ENCODE measurements around the gene CPA3.

Gene CPA3

GRCh38 chr3:148879256-148879655 lies 14.2 kb downstream of the CPA3 start:
- Histone ChIP-seq H3K4me1 (ENCODE audit: control insufficient read depth in 1 of 2, insufficient read depth in 2 of 2, low read length in 2 of 2) (no peaks in the 10 kb centered on the region), H2BK12ac (ENCODE audit: low read length) (no peak overlapping the region), H3K4me2 (ENCODE audit: low read length) (no peak overlapping the region), H3K9ac (ENCODE audit: low read length) (no peak overlapping the region), H3K27ac (ENCODE audit: low read depth, low read length) (no peak overlapping the region), H4K8ac (ENCODE audit: low read depth, low read length) (no peak overlapping the region), H2AK5ac (ENCODE audit: low read length) (no peak overlapping the region), H3K79me1 (ENCODE audit: low read length) (no peaks in the 10 kb centered on the region), H3K9me3 (ENCODE audit: insufficient read depth, low read depth, low read length) (no peaks in the 10 kb centered on the region), H3K36me3 (ENCODE audit: control insufficient read depth in 1 of 2, insufficient read depth in 2 of 2, low read length in 2 of 2) (no peaks in the 10 kb centered on the region), H2AFZ (ENCODE audit: insufficient read depth, low read length, poor library complexity) (no peak overlapping the region), H3K4me3 (ENCODE audit: low read depth, low read length) (no peak overlapping the region), H3K23ac (ENCODE audit: low read length) (no peak overlapping the region), H3K18ac (ENCODE audit: low read length) (no peak overlapping the region), H2BK120ac (ENCODE audit: insufficient read depth, low read length, poor library complexity) (no peak overlapping the region), H2BK5ac (ENCODE audit: low read depth, low read length, poor library complexity) (no peak overlapping the region), H4K12ac (ENCODE audit: low read depth, low read length) (no peak overlapping the region), H3K79me2 (ENCODE audit: control insufficient read depth, insufficient read depth, low read length, poor library complexity) (no peaks in the 10 kb centered on the region), H3K14ac (ENCODE audit: low read length) (no peak overlapping the region), H3K4ac (ENCODE audit: low read depth, low read length) (no peak overlapping the region), H4K91ac (ENCODE audit: low read depth, low read length) (no peak overlapping the region), H3K27me3 (ENCODE audit: insufficient read depth, low read length) (no peaks in the 10 kb centered on the region)
- no peak for DNase-seq

- no peak overlapping the region for H3K4ac ChIP-seq (ENCODE audit: low read depth, low read length)
- no peak overlapping the region for H2BK120ac ChIP-seq (ENCODE audit: insufficient read depth, low read length, poor library complexity)
- no peak overlapping the region for H2AK5ac ChIP-seq (ENCODE audit: low read length)
- no peak overlapping the region for H3K27ac ChIP-seq (ENCODE audit: low read depth, low read length)
- no peak overlapping the region for H2AFZ ChIP-seq (ENCODE audit: insufficient read depth, low read length, poor library complexity)
- no peaks in the 10 kb centered on the region for H3K36me3 ChIP-seq (ENCODE audit: control insufficient read depth in 1 of 2, insufficient read depth in 2 of 2, low read length in 2 of 2)
- H3K4me1 ChIP-seq (ENCODE audit: control insufficient read depth in 1 of 2, insufficient read depth in 2 of 2, low read length in 2 of 2) = no peaks in the 10 kb centered on the region
- no peak overlapping the region for H3K4me2 ChIP-seq (ENCODE audit: low read length)
- H3K27me3 ChIP-seq (ENCODE audit: insufficient read depth, low read length) = no peaks in the 10 kb centered on the region
- H3K9ac ChIP-seq (ENCODE audit: low read length) = no peak overlapping the region
- no peaks in the 10 kb centered on the region for H3K79me1 ChIP-seq (ENCODE audit: low read length)
- no peak overlapping the region for H3K23ac ChIP-seq (ENCODE audit: low read length)
- no peak overlapping the region for H4K12ac ChIP-seq (ENCODE audit: low read depth, low read length)
- no peak overlapping the region for H3K14ac ChIP-seq (ENCODE audit: low read length)
- no peak overlapping the region for H4K8ac ChIP-seq (ENCODE audit: low read depth, low read length)
- H3K4me3 ChIP-seq (ENCODE audit: low read depth, low read length) = no peak overlapping the region
- H2BK5ac ChIP-seq (ENCODE audit: low read depth, low read length, poor library complexity) = no peak overlapping the region
- no peaks in the 10 kb centered on the region for H3K79me2 ChIP-seq (ENCODE audit: control insufficient read depth, insufficient read depth, low read length, poor library complexity)
- no peak overlapping the region for H2BK12ac ChIP-seq (ENCODE audit: low read length)
- no peak for DNase-seq
- no peak overlapping the region for H4K91ac ChIP-seq (ENCODE audit: low read depth, low read length)
- no peaks in the 10 kb centered on the region for H3K9me3 ChIP-seq (ENCODE audit: insufficient read depth, low read depth, low read length)
- no peak overlapping the region for H3K18ac ChIP-seq (ENCODE audit: low read length)
Observed at GRCh38 chr3:148880681-148881080, 15.6 kb downstream of the CPA3 start.

GRCh38 chr3:148881286-148881685 lies 16.2 kb downstream of the CPA3 start:
- H3K4me2 ChIP-seq (ENCODE audit: low read length) = no peak overlapping the region
- H3K14ac ChIP-seq (ENCODE audit: low read length) = no peak overlapping the region
- H2BK5ac ChIP-seq (ENCODE audit: low read depth, low read length, poor library complexity) = no peak overlapping the region
- no peaks in the 10 kb centered on the region for H3K27me3 ChIP-seq (ENCODE audit: insufficient read depth, low read length)
- no peak overlapping the region for H4K91ac ChIP-seq (ENCODE audit: low read depth, low read length)
- H2BK120ac ChIP-seq (ENCODE audit: insufficient read depth, low read length, poor library complexity) = no peak overlapping the region
- no peak overlapping the region for H3K27ac ChIP-seq (ENCODE audit: low read depth, low read length)
- no peak overlapping the region for H3K4ac ChIP-seq (ENCODE audit: low read depth, low read length)
- DNase-seq = no peak
- no peaks in the 10 kb centered on the region for H3K9me3 ChIP-seq (ENCODE audit: insufficient read depth, low read depth, low read length)
- H3K4me3 ChIP-seq (ENCODE audit: low read depth, low read length) = no peak overlapping the region
- no peak overlapping the region for H2AFZ ChIP-seq (ENCODE audit: insufficient read depth, low read length, poor library complexity)
- whole genome bisulfite sequencing (ENCODE audit: extremely low coverage, insufficient coverage, insufficient read length) = no CpG with 5 or more reads among the region's 2 CpGs
- no peak overlapping the region for H3K18ac ChIP-seq (ENCODE audit: low read length)
- no peak overlapping the region for H2BK12ac ChIP-seq (ENCODE audit: low read length)
- H3K79me1 ChIP-seq (ENCODE audit: low read length) = no peaks in the 10 kb centered on the region
- H3K9ac ChIP-seq (ENCODE audit: low read length) = no peak overlapping the region
- H2AK5ac ChIP-seq (ENCODE audit: low read length) = no peak overlapping the region
- H3K23ac ChIP-seq (ENCODE audit: low read length) = no peak overlapping the region
- no peak overlapping the region for H4K8ac ChIP-seq (ENCODE audit: low read depth, low read length)
- no peaks in the 10 kb centered on the region for H3K79me2 ChIP-seq (ENCODE audit: control insufficient read depth, insufficient read depth, low read length, poor library complexity)
- no peaks in the 10 kb centered on the region for H3K36me3 ChIP-seq (ENCODE audit: control insufficient read depth in 1 of 2, insufficient read depth in 2 of 2, low read length in 2 of 2)
- no peaks in the 10 kb centered on the region for H3K4me1 ChIP-seq (ENCODE audit: control insufficient read depth in 1 of 2, insufficient read depth in 2 of 2, low read length in 2 of 2)
- no peak overlapping the region for H4K12ac ChIP-seq (ENCODE audit: low read depth, low read length)

- no peak for DNase-seq
- no CpG with 5 or more reads among the region's 4 CpGs for WGBS (ENCODE audit: extremely low coverage, insufficient coverage, insufficient read length)
- no peaks in the 10 kb centered on the region for H3K9me3 ChIP-seq (ENCODE audit: insufficient read depth, low read depth, low read length)
Observed at GRCh38 chr3:148882288-148882687, 17.2 kb downstream of the CPA3 start.

GRCh38 chr3:148883163-148883562 lies 18.1 kb downstream of the CPA3 start:
- WGBS (ENCODE audit: extremely low coverage, insufficient coverage, insufficient read length) = no CpG with 5 or more reads among the region's 1 CpG
- H3K23ac ChIP-seq (ENCODE audit: low read length) = no peak overlapping the region
- H3K4ac ChIP-seq (ENCODE audit: low read depth, low read length) = no peak overlapping the region
- H3K27me3 ChIP-seq (ENCODE audit: insufficient read depth, low read length) = no peaks in the 10 kb centered on the region
- H3K4me2 ChIP-seq (ENCODE audit: low read length) = no peak overlapping the region
- no peak overlapping the region for H3K4me3 ChIP-seq (ENCODE audit: low read depth, low read length)
- H3K4me1 ChIP-seq (ENCODE audit: control insufficient read depth in 1 of 2, insufficient read depth in 2 of 2, low read length in 2 of 2) = no peaks in the 10 kb centered on the region
- H3K36me3 ChIP-seq (ENCODE audit: control insufficient read depth in 1 of 2, insufficient read depth in 2 of 2, low read length in 2 of 2) = no peaks in the 10 kb centered on the region
- no peaks in the 10 kb centered on the region for H3K79me2 ChIP-seq (ENCODE audit: control insufficient read depth, insufficient read depth, low read length, poor library complexity)
- H4K8ac ChIP-seq (ENCODE audit: low read depth, low read length) = no peak overlapping the region
- H3K9me3 ChIP-seq (ENCODE audit: insufficient read depth, low read depth, low read length) = no peaks in the 10 kb centered on the region
- no peak overlapping the region for H2BK5ac ChIP-seq (ENCODE audit: low read depth, low read length, poor library complexity)
- no peak overlapping the region for H2AK5ac ChIP-seq (ENCODE audit: low read length)
- no peak overlapping the region for H3K14ac ChIP-seq (ENCODE audit: low read length)
- H2AFZ ChIP-seq (ENCODE audit: insufficient read depth, low read length, poor library complexity) = no peak overlapping the region
- no peaks in the 10 kb centered on the region for H3K79me1 ChIP-seq (ENCODE audit: low read length)
- no peak overlapping the region for H2BK12ac ChIP-seq (ENCODE audit: low read length)
- H4K12ac ChIP-seq (ENCODE audit: low read depth, low read length) = no peak overlapping the region
- H3K9ac ChIP-seq (ENCODE audit: low read length) = no peak overlapping the region
- H3K18ac ChIP-seq (ENCODE audit: low read length) = no peak overlapping the region
- no peak overlapping the region for H4K91ac ChIP-seq (ENCODE audit: low read depth, low read length)
- no peak overlapping the region for H2BK120ac ChIP-seq (ENCODE audit: insufficient read depth, low read length, poor library complexity)
- no peak overlapping the region for H3K27ac ChIP-seq (ENCODE audit: low read depth, low read length)
- no peak for DNase-seq

More at GRCh38 chr3:148882288-148882687, 17.2 kb downstream of the CPA3 start:
- no peak overlapping the region for H3K18ac ChIP-seq (ENCODE audit: low read length)
- H3K4me1 ChIP-seq (ENCODE audit: control insufficient read depth in 1 of 2, insufficient read depth in 2 of 2, low read length in 2 of 2) = no peaks in the 10 kb centered on the region
- H3K4ac ChIP-seq (ENCODE audit: low read depth, low read length) = no peak overlapping the region
- no peak overlapping the region for H4K8ac ChIP-seq (ENCODE audit: low read depth, low read length)
- H2AK5ac ChIP-seq (ENCODE audit: low read length) = no peak overlapping the region
- H3K36me3 ChIP-seq (ENCODE audit: control insufficient read depth in 1 of 2, insufficient read depth in 2 of 2, low read length in 2 of 2) = no peaks in the 10 kb centered on the region
- no peak overlapping the region for H4K12ac ChIP-seq (ENCODE audit: low read depth, low read length)
- no peak overlapping the region for H3K4me3 ChIP-seq (ENCODE audit: low read depth, low read length)
- H2BK12ac ChIP-seq (ENCODE audit: low read length) = no peak overlapping the region
- H3K14ac ChIP-seq (ENCODE audit: low read length) = no peak overlapping the region
- no peak overlapping the region for H3K4me2 ChIP-seq (ENCODE audit: low read length)
- H2BK120ac ChIP-seq (ENCODE audit: insufficient read depth, low read length, poor library complexity) = no peak overlapping the region
- H3K79me2 ChIP-seq (ENCODE audit: control insufficient read depth, insufficient read depth, low read length, poor library complexity) = no peaks in the 10 kb centered on the region
- no peak overlapping the region for H4K91ac ChIP-seq (ENCODE audit: low read depth, low read length)
- no peak overlapping the region for H3K23ac ChIP-seq (ENCODE audit: low read length)
- H2AFZ ChIP-seq (ENCODE audit: insufficient read depth, low read length, poor library complexity) = no peak overlapping the region
- no peak overlapping the region for H3K9ac ChIP-seq (ENCODE audit: low read length)
- H2BK5ac ChIP-seq (ENCODE audit: low read depth, low read length, poor library complexity) = no peak overlapping the region
- H3K79me1 ChIP-seq (ENCODE audit: low read length) = no peaks in the 10 kb centered on the region
- H3K27ac ChIP-seq (ENCODE audit: low read depth, low read length) = no peak overlapping the region
- no peaks in the 10 kb centered on the region for H3K27me3 ChIP-seq (ENCODE audit: insufficient read depth, low read length)
